Hepatocyte (in vitro differentiated cells): ENCODE measurements around the gene LYPD4.

Experiments used
- CTCF ChIP-seq: fragments of 200-600 bp; sonication (generic); IDR thresholded peaks from 2 replicates; pipeline ENCODE4 v1.5.1; 2016; ENCODE audit warnings: antibody characterized with exemption, mild to moderate bottlenecking; ENCODE audit not compliant: poor library complexity
- EZH2 ChIP-seq: fragments of 200-600 bp; sonication (generic); IDR thresholded peaks from 2 replicates; pipeline ENCODE4 v1.6.1; 2016; ENCODE audit warnings: antibody characterized with exemption, mild to moderate bottlenecking, borderline replicate concordance

GRCh38 chr19:41882568-41883462 is 38.3 kb upstream of the LYPD4 start, which contains the start of gene ARHGEF1:
- TF ChIP-seq CTCF, result no peak
- TF ChIP-seq EZH2, result no peak
